Endodermal cell (in vitro differentiated cells): ENCODE measurements around the gene PLK5. TPM values are rescaled to one million over a fixed set of nuclear protein-coding genes. Genes with fewer than 3 reads are reported as not detected.

Experiments used
- DNase-seq: peaks from one replicate; pipeline ENCODE4 v3.0.0-alpha.2; 2017
- H3K27ac ChIP-seq: 2 replicates; pipeline ENCODE4 v1.5.1; 2013; ENCODE audit warnings: mild to moderate bottlenecking, low read depth, low read length, moderate library complexity
- H3K27me3 ChIP-seq: 2 replicates; pipeline ENCODE4 v1.6.1; 2013; ENCODE audit warnings: mild to moderate bottlenecking, low read length, moderate library complexity; ENCODE audit not compliant: insufficient read depth, control insufficient read depth, poor library complexity, severe bottlenecking
- H3K36me3 ChIP-seq: 2 replicates; pipeline ENCODE4 v1.7.0; 2013; ENCODE audit warnings: mild to moderate bottlenecking, low read length, moderate library complexity; ENCODE audit not compliant: control insufficient read depth, insufficient read depth
- H3K4me1 ChIP-seq: one replicate; pipeline ENCODE4 v1.7.0; 2013; ENCODE audit warnings: low read length; ENCODE audit not compliant: control insufficient read depth, insufficient read depth
- H3K4me3 ChIP-seq: 2 replicates; pipeline ENCODE4 v1.5.1; 2013; ENCODE audit warnings: mild to moderate bottlenecking, low read length, moderate library complexity
- H3K9ac ChIP-seq: 2 replicates; pipeline ENCODE4 v1.6.1; 2013; ENCODE audit warnings: mild to moderate bottlenecking, low read length, moderate library complexity; ENCODE audit not compliant: poor library complexity, severe bottlenecking; ENCODE audit errors: extremely low read depth
- H3K9me3 ChIP-seq: 2 replicates; pipeline ENCODE4 v1.6.1; 2013; ENCODE audit warnings: mild to moderate bottlenecking, low read length, moderate library complexity; ENCODE audit not compliant: control insufficient read depth
- H3K27ac Mint-ChIP-seq: 2 replicates; pipeline ENCODE4 v1.8.0; 2020; ENCODE audit warnings: mixed read lengths
- H3K27me3 Mint-ChIP-seq: 2 replicates; pipeline ENCODE4 v1.8.0; 2021; ENCODE audit warnings: mild to moderate bottlenecking, mixed read lengths; ENCODE audit not compliant: insufficient read depth
- H3K36me3 Mint-ChIP-seq: 2 replicates; pipeline ENCODE4 v1.8.0; 2020; ENCODE audit warnings: low read depth, mixed read lengths
- H3K4me1 Mint-ChIP-seq: 2 replicates; pipeline ENCODE4 v1.8.0; 2020; ENCODE audit warnings: mixed read lengths
- H3K4me3 Mint-ChIP-seq: 2 replicates; pipeline ENCODE4 v1.8.0; 2020; ENCODE audit warnings: mild to moderate bottlenecking, moderate library complexity, mixed read lengths
- H3K9me3 Mint-ChIP-seq: 2 replicates; pipeline ENCODE4 v1.8.0; 2020; ENCODE audit warnings: mild to moderate bottlenecking, mixed read lengths
- CTCF ChIP-seq: fragments of 200-600 bp; sonication (generic); conservative IDR thresholded peaks from 2 replicates; pipeline ENCODE4 v1.5.0; 2021; ENCODE audit warnings: antibody characterized with exemption, mild to moderate bottlenecking
- WGBS, 2 experiments: methylation state at CpG; one replicate each; pipeline versions ENCODE4 v1.1.5 to v1.1.7; 2013; ENCODE audit warnings: missing lambda C conversion rate in 2 of 2, mixed read lengths in 1 of 2; ENCODE audit not compliant: insufficient coverage in 1 of 2, insufficient read length in 1 of 2; 5-methylcytosine and 5-hydroxymethylcytosine counted together
- total RNA-seq, 2 donors: library from RNA; stranded (reverse); fragmentation: NEBNext Ultra II Directional in 1 of 2; extraction: Animal tissue kit (Norgen Biotek cat#: 25700) in 1 of 2; gene quantifications; 2 replicates in 1 of 2; 3 replicates in 1 of 2; pipeline ENCODE4 v1.2.1, GENCODE V29; 2021

Gene PLK5
- total RNA-seq, 2 donors from 2014 or later: 0.48 TPM; not detected in 1

GRCh38 chr19:1526066-1526778 is 2.3 kb downstream of the PLK5 start:
- Mint-ChIP-seq H3K27me3 (peaks cover 61% of the 10 kb centered on the region), H3K9me3 (no peaks in the 10 kb centered on the region), H3K27ac (no peak overlapping the region), H3K36me3 (no peaks in the 10 kb centered on the region), H3K4me3 (no peak overlapping the region), H3K4me1 (peaks cover 3% of the 10 kb centered on the region)
- no peak for DNase-seq
- TF ChIP-seq CTCF: no peak
- H3K9ac ChIP-seq: no peak overlapping the region
- H3K27ac ChIP-seq: no peak overlapping the region
- no peaks in the 10 kb centered on the region for H3K9me3 ChIP-seq
- no peak overlapping the region for H3K4me3 ChIP-seq
- no peaks in the 10 kb centered on the region for H3K36me3 ChIP-seq
- H3K27me3 ChIP-seq: peaks cover 49% of the 10 kb centered on the region
- 82 to 85% methylated on average over 14 to 33 of the region's 33 CpGs for WGBS, 2 experiments
- no peaks in the 10 kb centered on the region for H3K4me1 ChIP-seq

DNA sequence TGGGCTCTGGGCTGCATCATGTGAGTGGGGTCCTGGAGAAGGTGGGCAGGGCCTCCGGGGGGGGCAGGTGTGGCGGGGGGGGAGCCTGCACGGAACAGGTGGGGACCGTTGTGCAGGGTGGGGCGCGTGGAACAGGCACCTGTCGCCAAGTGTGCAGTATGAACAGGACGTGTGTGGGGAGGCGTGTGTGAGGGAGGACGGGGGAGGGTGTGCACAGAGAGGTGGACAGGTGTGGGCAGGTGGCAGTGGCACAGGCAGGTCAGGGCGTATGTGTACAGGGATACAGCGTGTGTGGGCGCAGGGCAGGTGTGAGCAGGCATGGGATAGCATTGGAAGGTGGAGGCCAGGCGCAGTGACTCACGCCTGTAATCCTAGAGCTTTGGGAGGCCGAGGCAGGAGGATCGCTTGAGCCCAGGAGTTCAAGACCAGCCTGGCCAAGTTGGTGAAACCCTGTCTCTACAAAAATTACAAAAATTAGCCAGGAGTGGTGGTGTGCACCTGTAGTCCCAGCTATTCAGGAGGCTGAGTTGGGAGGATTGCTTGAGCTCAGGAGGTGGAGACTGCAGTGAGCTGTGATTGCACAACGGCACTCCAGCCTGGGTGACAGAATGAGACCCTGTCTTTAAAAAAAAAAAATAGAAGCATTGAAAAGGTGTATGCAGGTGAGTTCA is 3.2 kb downstream of the PLK5 start:
- Mint-ChIP-seq H3K9me3 (no peaks in the 10 kb centered on the region), H3K4me1 (peaks cover 3% of the 10 kb centered on the region), H3K27me3 (peaks cover 52% of the 10 kb centered on the region), H3K27ac (no peak overlapping the region), H3K36me3 (no peaks in the 10 kb centered on the region), H3K4me3 (no peak overlapping the region)
- no peak for TF ChIP-seq CTCF
- Histone ChIP-seq H3K4me3 (no peak overlapping the region), H3K27me3 (peaks cover 45% of the 10 kb centered on the region), H3K9me3 (no peaks in the 10 kb centered on the region), H3K27ac (no peak overlapping the region), H3K36me3 (no peaks in the 10 kb centered on the region), H3K4me1 (no peaks in the 10 kb centered on the region), H3K9ac (no peak overlapping the region)
- WGBS, 2 experiments: 91% methylated on average over 7 to 16 of the region's 18 CpGs
- DNase-seq: no peak

DNA sequence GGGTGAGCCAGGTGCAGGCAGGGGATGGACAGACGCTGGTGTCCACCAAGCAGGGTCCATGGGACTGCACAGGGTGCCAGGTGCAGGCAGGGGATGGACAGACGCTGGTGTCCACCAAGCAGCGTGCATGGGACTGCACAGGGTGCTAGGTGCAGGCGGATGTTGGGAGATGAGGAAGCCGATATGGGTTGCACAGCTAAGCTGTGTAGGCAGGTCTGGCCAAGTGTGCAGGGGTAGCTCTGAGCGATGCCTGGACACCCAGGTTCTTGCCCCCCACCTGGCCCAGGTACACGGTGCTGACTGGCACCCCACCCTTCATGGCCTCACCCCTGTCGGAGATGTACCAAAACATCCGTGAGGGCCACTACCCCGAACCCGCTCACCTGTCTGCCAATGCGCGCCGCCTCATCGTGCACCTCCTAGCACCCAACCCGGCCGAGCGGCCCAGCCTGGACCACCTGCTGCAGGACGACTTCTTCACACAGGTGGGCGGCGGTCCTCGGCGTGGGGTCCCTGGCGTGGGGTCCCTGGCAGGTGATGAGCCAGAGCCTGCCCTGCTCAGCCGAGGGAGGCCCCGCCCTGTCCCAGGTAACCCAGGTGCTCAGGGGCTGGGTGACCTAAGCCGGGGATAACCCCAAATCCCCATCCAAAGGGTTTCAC is 3.9 kb downstream of the PLK5 start:
- H3K4me1 ChIP-seq: no peaks in the 10 kb centered on the region
- no peaks in the 10 kb centered on the region for H3K9me3 ChIP-seq
- H3K4me3 ChIP-seq: no peak overlapping the region
- DNase-seq: no peak
- H3K27ac ChIP-seq: no peak overlapping the region
- H3K27ac Mint-ChIP-seq: no peak overlapping the region
- H3K27me3 ChIP-seq: peaks cover 38% of the 10 kb centered on the region
- no peak overlapping the region for H3K4me3 Mint-ChIP-seq
- no peak for TF ChIP-seq CTCF
- H3K9ac ChIP-seq: no peak overlapping the region
- H3K36me3 ChIP-seq: no peaks in the 10 kb centered on the region
- H3K4me1 Mint-ChIP-seq: peaks cover 3% of the 10 kb centered on the region
- peaks cover 45% of the 10 kb centered on the region for H3K27me3 Mint-ChIP-seq
- 85 to 93% methylated on average over 15 to 27 of the region's 27 CpGs for WGBS, 2 experiments
- no peaks in the 10 kb centered on the region for H3K36me3 Mint-ChIP-seq
- no peaks in the 10 kb centered on the region for H3K9me3 Mint-ChIP-seq
